GM21515 (cell line): ENCODE measurements around the gene CISD3.

Experiments used
- ATAC-seq: cut with Tn5 transposase; IDR thresholded peaks from one replicate; pipeline ENCODE4 v1.9.1; 2021; ENCODE audit not compliant: unreplicated experiment

CISD3 gene

GRCh38 chr17:38727736-38728135 is 2.4 kb upstream of the CISD3 start:
- no peak for ATAC-seq

GRCh38 chr17:38728290-38728831 is 1.8 kb upstream of the CISD3 start:
- no peak for ATAC-seq

- ATAC-seq: no peak
Observed at GRCh38 chr17:38729368-38729885, 714 bp upstream of the CISD3 start.

GRCh38 chr17:38730526-38731379 is 612 bp downstream of the CISD3 start:
- no peak for ATAC-seq

GRCh38 chr17:38731526-38732294 is 1.6 kb downstream of the CISD3 start:
- no peak for ATAC-seq

- no peak for ATAC-seq
Observed at GRCh38 chr17:38732376-38733281, 2.5 kb downstream of the CISD3 start.

DNA sequence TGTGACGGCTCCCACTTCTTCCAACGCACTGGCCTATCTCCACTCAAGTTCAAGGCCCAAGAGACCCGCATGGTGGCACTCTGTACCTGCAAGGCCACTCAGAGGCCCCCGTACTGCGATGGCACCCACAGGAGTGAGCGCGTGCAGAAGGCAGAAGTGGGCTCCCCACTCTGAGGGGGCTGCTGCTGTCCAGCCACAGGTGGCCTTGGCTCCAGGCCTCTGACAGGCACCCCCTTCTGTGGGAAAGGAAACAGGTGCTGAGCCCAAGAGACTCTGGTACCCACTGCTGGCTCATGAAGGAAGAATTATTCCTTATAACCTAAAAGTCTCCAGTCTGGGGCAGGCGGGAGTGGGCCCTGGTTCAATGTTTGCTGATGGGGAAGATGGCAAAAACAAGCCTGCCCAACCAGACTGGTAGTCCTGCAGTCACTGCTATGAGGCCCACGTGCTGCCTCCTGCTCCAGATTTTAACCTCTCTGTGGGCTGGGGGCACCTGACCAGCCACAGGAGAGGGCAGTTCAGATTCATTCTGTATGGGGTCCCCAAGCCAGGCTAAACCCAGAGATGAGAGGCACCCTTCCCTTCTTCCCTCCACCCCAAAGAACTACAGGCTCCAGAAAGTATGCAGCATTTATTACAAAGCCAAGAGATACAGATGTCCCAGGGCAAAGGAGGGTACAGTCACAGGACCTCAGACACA is 3.3 kb downstream of the CISD3 start:
- no peak for ATAC-seq

DNA sequence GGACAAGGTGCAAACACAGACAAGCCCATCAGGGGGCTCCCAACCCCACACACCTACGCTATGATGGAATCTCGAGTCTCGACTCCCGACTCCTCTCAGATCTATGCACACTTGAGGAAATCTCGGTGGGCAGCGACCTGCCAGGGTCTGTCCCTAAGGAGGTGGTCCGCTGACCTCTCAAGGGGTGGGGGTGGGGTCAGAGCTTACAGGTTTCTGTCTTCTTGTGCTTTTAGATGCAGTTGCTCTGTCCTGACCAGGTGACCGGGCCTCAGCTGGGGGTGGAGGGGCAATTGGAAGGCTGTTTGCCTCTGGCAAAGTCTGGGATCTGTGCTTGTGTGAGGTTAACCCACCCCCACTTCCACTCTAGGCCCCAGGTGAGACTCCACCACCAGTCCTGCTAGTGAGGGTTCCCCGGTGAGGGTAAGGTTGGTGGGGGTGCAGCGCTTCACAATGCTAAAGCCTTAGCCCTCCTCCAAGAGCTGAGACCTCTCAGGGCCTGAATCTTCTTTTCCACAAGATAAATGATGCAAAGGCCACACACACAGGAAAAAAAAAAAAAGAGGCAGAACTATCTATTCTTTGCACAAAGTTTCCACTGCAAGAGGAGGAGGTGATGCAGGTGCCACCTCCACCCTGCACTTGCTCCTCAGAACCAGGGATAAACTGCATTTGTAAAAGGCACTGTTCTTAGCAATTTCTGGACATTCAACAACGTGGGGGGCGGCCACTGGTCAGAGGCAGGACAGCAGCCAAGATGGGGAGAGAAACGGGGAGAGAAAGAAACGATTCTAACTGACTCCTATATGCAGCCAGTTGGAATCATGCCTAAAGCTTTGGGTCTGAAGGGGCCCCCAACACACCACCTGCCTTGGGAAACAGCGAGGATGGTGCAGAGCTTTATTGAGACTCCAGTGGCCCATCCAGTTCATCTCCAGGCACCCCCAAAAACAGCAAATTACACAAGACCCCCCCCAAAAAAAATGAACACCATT is 4.1 kb downstream of the CISD3 start:
- no peak for ATAC-seq

DNA sequence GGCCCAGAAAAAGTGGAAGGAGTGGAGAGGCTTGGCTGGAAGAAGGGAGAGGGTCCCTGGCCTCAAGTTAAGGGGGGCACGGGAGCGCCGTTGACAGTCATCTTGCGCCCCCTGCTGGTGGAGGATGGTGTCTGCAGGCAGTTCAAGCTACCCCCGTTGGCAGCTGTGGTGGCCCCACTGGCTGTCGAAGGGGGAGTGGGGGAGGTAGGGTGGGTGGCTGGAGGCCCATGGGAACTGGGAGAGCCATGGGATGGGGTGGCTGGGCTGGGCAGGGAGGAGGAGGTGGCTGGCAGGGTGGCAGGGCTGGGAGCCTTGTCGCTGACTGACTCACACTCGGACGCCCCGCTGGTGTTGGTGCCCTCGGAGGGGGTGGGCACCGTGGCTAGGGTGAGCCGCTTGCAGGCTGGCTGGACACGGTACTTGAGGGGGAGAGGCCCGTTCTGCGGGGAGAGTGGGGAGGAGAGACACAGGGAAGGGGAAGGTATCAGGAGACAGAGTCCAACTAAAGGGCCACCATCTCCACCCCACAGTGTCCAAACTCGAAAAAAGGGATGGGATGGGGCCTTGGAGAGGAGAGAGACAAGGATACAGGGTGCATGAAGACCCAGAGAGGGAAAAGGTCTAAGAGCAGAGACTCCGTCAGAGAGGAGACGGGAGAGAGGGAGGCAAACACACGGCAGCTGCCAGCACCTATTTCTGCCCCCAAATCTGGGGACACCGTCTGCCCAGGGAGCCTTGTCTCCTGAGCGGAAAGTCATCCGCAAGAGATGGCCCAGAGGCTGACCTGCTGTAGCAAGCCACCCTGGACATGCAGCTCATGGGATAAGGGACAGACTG is 5.2 kb downstream of the CISD3 start:
- ATAC-seq: no peak

GRCh38 chr17:38738007-38738662 is 8.0 kb downstream of the CISD3 start:
- ATAC-seq: no peak

DNA sequence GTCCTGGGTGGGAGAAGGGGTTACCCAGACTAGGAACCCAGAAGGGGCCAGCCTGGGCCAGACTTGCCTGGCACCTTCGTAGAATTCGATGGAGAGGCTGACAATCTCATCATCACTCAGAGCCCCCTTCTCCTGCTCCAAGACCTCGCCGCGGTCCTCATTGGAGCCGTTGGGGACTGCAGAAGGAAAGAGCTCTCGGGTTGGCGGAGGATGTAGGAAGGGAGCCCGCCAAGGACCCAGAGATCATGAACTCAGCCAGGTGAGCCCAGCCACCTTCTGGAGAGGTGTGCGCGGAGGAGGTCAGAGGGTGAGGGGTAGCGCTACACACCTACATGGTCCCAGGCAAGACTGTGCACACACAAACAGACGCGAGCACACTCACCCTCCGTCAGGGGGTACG is 8.5 kb downstream of the CISD3 start:
- ATAC-seq: no peak

DNA sequence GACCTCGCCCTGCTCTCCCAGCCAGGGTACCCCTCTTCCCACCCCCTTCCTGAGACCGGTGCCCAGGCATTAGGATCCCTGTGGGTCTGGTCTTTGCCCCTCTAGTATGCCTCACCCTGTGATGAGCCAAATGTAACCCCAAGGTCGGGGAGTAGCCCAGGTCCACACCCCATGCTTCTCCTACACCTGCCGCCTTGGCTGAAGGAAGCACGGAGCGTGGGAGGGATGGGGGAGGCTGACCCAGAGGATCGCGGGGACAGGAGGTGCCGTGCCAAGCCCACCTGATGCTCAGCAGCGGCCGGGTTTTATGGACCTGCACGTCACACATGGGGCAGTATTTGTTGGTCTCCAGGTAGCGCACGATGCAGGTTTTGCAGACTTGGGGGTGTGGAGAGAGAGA is 9.2 kb downstream of the CISD3 start:
- ATAC-seq: no peak

DNA sequence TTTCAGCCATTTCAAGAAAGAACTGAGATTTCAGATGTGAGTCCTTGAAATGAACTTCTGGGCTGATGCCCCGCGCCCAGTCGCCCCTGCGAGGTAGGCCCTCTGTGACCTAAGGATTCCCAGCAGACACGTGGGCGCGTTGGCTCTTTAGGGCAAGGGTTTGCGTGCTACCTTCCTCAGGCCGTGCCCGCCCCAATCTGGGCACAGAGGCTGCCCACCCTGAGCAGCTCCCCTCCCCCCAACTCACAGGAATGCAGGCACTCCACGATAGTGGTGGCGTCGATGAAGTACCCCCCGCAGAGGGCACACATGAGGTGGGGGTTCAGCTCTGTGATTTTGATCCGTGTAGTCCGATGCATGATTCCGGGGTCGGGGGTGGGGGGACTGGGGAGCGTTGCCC is 9.9 kb downstream of the CISD3 start:
- no peak for ATAC-seq

DNA sequence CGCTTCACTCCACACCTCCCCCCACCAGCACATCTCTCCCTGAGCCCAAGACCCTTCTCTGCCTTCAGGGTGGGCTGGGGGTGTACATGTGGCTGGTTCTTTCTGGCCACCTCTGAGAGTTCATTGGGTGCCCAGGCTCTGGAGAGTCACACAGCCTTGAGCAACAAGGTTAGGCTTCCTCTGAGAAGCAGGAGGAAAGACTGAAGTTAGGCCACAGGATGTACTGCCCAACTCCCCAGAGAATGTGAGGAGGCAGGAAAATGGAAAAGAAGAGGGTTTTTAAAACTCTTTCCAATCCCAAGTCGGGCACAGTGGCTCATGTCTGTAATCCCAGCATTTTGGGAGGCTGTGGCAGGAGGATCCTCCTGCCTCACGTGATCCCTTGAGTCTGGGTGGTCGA is 10.7 kb downstream of the CISD3 start:
- no peak for ATAC-seq

GRCh38 chr17:38741461-38741860 is 11.3 kb downstream of the CISD3 start:
- no peak for ATAC-seq

- no peak for ATAC-seq
Observed at GRCh38 chr17:38741921-38742410, 11.8 kb downstream of the CISD3 start.
